Adipocyte (in vitro differentiated cells): ENCODE measurements around the gene WFDC1.

Source experiments
- DNase-seq: peaks from one replicate; pipeline ENCODE4 v3.0.0-alpha.2; 2015; ENCODE audit warnings: low read depth
- H3K27me3 ChIP-seq: replicated peaks from 2 replicates; pipeline ENCODE4 v1.7.0; 2013; ENCODE audit warnings: mild to moderate bottlenecking, low read length, moderate library complexity; ENCODE audit not compliant: control insufficient read depth, insufficient read depth
- H3K36me3 ChIP-seq: 2 replicates; pipeline ENCODE4 v1.7.0; 2013; ENCODE audit warnings: low read length, mild to moderate bottlenecking, moderate library complexity; ENCODE audit not compliant: control insufficient read depth, insufficient read depth, severe bottlenecking
- H3K4me1 ChIP-seq: 2 replicates; pipeline ENCODE4 v1.7.0; 2013; ENCODE audit warnings: mild to moderate bottlenecking, low read length, moderate library complexity; ENCODE audit not compliant: control insufficient read depth, insufficient read depth
- H3K4me3 ChIP-seq: 2 replicates; pipeline ENCODE4 v1.7.0; 2013; ENCODE audit warnings: mild to moderate bottlenecking, low read length, moderate library complexity
- H3K9ac ChIP-seq: 2 replicates; pipeline ENCODE4 v1.7.0; 2013; ENCODE audit warnings: mild to moderate bottlenecking, low read length, moderate library complexity
- H3K9me3 ChIP-seq: 2 replicates; pipeline ENCODE4 v1.7.0; 2013; ENCODE audit warnings: mild to moderate bottlenecking, low read length, moderate library complexity; ENCODE audit not compliant: control insufficient read depth

WFDC1 gene

GRCh38 chr16:84288902-84289301 lies 5.8 kb upstream of the WFDC1 start:
- Histone ChIP-seq H3K4me1 (peaks cover 10% of the 10 kb centered on the region), H3K4me3 (no peak overlapping the region), H3K36me3 (no peaks in the 10 kb centered on the region), H3K27me3 (peaks cover 52% of the 10 kb centered on the region), H3K9ac (no peak overlapping the region), H3K9me3 (peaks cover 10% of the 10 kb centered on the region)
- no peak for DNase-seq

- no peak overlapping the region for H3K9ac ChIP-seq
- no peaks in the 10 kb centered on the region for H3K36me3 ChIP-seq
- peaks cover 10% of the 10 kb centered on the region for H3K9me3 ChIP-seq
Measured at GRCh38 chr16:84291226-84291625, 3.5 kb upstream of the WFDC1 start.

GRCh38 chr16:84292011-84292410 lies 2.7 kb upstream of the WFDC1 start:
- H3K36me3 ChIP-seq, result no peaks in the 10 kb centered on the region
- no peak overlapping the region for H3K9ac ChIP-seq
- H3K4me3 ChIP-seq, result no peak overlapping the region
- no peak for DNase-seq
- H3K9me3 ChIP-seq, result peaks cover 10% of the 10 kb centered on the region
- H3K27me3 ChIP-seq, result peaks cover 77% of the 10 kb centered on the region
- peaks cover 11% of the 10 kb centered on the region for H3K4me1 ChIP-seq

More at GRCh38 chr16:84291226-84291625, 3.5 kb upstream of the WFDC1 start:
- Histone ChIP-seq H3K4me3 (no peak overlapping the region), H3K4me1 (peaks cover 11% of the 10 kb centered on the region), H3K27me3 (peaks cover 69% of the 10 kb centered on the region)
- no peak for DNase-seq

- no peak for DNase-seq
- H3K27me3 ChIP-seq, result peaks cover 75% of the 10 kb centered on the region
Measured at GRCh38 chr16:84293406-84293805, 1.3 kb upstream of the WFDC1 start.

GRCh38 chr16:84294117-84294516 lies 561 bp upstream of the WFDC1 start:
- Histone ChIP-seq H3K36me3 (no peaks in the 10 kb centered on the region), H3K4me3 (no peak overlapping the region), H3K4me1 (peaks cover 7% of the 10 kb centered on the region), H3K9me3 (peaks cover under 1% of the 10 kb centered on the region), H3K27me3 (peaks cover 72% of the 10 kb centered on the region), H3K9ac (no peak overlapping the region)
- DNase-seq, result no peak

More at GRCh38 chr16:84293406-84293805, 1.3 kb upstream of the WFDC1 start:
- Histone ChIP-seq H3K4me3 (no peak overlapping the region), H3K9me3 (peaks cover 2% of the 10 kb centered on the region), H3K36me3 (no peaks in the 10 kb centered on the region), H3K4me1 (peaks cover 11% of the 10 kb centered on the region), H3K9ac (no peak overlapping the region)

GRCh38 chr16:84295203-84295860 lies 654 bp downstream of the WFDC1 start:
- Histone ChIP-seq H3K9me3 (no peaks in the 10 kb centered on the region), H3K9ac (no peak overlapping the region), H3K4me3 (no peak overlapping the region), H3K4me1 (peaks cover 7% of the 10 kb centered on the region), H3K36me3 (no peaks in the 10 kb centered on the region), H3K27me3 (peaks cover 71% of the 10 kb centered on the region)
- peak; percentile 33 for DNase-seq

- H3K4me3 ChIP-seq, result no peak overlapping the region
- peaks cover 7% of the 10 kb centered on the region for H3K4me1 ChIP-seq
- peaks cover 65% of the 10 kb centered on the region for H3K27me3 ChIP-seq
Measured at GRCh38 chr16:84298376-84298899, 3.8 kb downstream of the WFDC1 start.

GRCh38 chr16:84299734-84300440 lies 5.2 kb downstream of the WFDC1 start:
- no peak overlapping the region for H3K9ac ChIP-seq
- no peaks in the 10 kb centered on the region for H3K9me3 ChIP-seq
- no peaks in the 10 kb centered on the region for H3K36me3 ChIP-seq
- DNase-seq, result no peak
- H3K4me1 ChIP-seq, result no peaks in the 10 kb centered on the region
- H3K27me3 ChIP-seq, result peaks cover 65% of the 10 kb centered on the region
- no peak overlapping the region for H3K4me3 ChIP-seq

More at GRCh38 chr16:84298376-84298899, 3.8 kb downstream of the WFDC1 start:
- H3K36me3 ChIP-seq, result no peaks in the 10 kb centered on the region
- DNase-seq, result no peak
- no peaks in the 10 kb centered on the region for H3K9me3 ChIP-seq
- H3K9ac ChIP-seq, result no peak overlapping the region

- DNase-seq, result no peak
- H3K36me3 ChIP-seq, result no peaks in the 10 kb centered on the region
- no peaks in the 10 kb centered on the region for H3K9me3 ChIP-seq
Measured at GRCh38 chr16:84302111-84302954, 7.7 kb downstream of the WFDC1 start.

GRCh38 chr16:84303023-84303422 lies 8.3 kb downstream of the WFDC1 start:
- Histone ChIP-seq H3K4me3 (no peak overlapping the region), H3K9ac (no peak overlapping the region), H3K36me3 (no peaks in the 10 kb centered on the region), H3K4me1 (no peaks in the 10 kb centered on the region), H3K27me3 (peaks cover 68% of the 10 kb centered on the region), H3K9me3 (no peaks in the 10 kb centered on the region)
- peak; percentile 49 for DNase-seq

More at GRCh38 chr16:84302111-84302954, 7.7 kb downstream of the WFDC1 start:
- Histone ChIP-seq H3K9ac (no peak overlapping the region), H3K4me3 (no peak overlapping the region), H3K27me3 (peaks cover 63% of the 10 kb centered on the region), H3K4me1 (no peaks in the 10 kb centered on the region)

GRCh38 chr16:84303516-84303915 lies 8.8 kb downstream of the WFDC1 start:
- Histone ChIP-seq H3K27me3 (peaks cover 66% of the 10 kb centered on the region), H3K4me1 (no peaks in the 10 kb centered on the region), H3K9me3 (no peaks in the 10 kb centered on the region), H3K9ac (no peak overlapping the region), H3K4me3 (no peak overlapping the region), H3K36me3 (no peaks in the 10 kb centered on the region)
- DNase-seq, result no peak
